ELR (cell line): Measurements from ENCODE around the gene SLC25A28.

Experiments used
- DNase-seq: peaks from one replicate; pipeline ENCODE4 v3.0.0-alpha.2; 2015; ENCODE audit warnings: low read depth

The SLC25A28 gene

DNA sequence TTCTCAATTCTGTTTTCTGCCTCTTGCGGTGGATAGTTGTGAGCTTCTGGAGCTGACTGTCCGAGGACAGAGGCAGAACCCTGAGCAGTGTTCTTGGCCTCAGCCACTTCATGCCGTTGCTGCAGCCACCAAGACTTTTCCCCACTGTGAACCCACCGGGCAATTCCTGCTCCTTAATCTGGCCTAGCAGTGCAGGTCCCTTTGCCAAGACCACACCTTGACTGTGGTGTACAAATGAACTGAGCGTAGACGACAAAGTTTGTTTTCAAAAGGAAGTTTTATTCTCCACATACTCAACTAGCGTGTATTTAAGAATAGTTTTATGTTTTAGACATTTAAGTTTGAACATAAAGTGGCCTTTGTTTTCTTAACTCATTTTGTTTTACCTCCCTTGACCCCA is 29.4 kb downstream of the SLC25A28 start:
- DNase-seq: no peak

DNA sequence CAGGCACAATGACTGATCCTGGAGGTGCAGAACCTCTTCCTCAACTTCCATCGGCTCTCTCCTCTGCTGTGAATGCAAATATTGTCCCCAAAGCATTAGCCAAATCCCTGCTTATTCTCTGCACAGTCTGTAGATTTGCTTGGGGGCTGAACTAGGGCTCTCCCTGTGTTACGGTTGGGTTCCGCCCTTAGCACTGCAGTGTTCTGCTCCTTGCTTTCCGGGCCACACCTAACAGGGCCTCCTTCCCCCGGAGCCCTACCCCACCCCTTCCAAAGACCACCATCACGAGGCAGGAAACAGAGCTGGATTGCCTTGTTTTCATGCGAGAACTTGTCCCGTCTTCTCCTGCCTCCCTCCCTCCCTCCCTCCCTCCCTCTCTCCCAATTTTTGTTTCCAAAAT is 36.6 kb downstream of the SLC25A28 start:
- DNase-seq: no peak

DNA sequence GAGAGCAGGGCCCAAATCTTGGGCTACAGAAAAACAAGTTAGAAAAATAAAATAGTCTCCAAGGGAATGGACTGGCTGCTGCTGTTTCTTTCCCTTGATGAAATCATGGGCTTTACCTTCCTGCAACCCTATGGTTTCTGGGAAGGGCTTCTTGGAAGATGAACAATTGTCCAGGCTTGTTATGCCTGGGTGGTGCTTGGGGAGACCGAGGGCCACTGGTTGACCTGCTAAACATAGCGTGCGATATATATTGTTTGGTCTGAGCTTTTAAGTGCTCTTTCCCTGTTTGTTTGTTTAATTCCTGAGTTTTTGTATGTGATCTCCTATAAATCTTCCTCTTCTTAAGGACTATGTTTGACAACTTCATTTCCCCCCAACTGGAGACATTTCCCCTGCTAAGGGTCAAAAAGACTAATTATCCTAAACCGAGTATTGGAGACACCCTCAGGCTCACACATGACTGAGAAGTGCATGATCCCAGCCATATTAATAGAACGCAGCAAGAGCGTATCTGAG is 37.9 kb downstream of the SLC25A28 start:
- DNase-seq: no peak

DNA sequence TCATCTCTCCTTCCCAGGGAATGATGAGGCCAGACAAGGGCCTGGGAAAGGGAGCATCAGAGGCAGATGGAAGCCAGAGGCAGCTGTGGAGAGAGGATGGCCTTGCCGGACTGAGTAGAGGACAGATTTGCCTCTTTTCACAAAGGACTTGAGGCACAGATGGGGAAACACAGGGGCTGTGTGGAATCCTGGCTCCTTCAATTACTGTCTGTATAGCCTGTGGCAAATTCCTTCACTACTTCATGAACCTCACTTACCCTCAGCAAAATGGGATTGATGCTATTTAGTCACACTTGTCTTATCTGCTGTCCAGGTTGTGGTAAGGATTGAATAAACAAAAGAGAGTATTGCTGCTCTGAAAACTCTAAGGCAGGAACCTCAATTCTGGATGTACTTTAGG is 40.3 kb downstream of the SLC25A28 start:
- peak; percentile 6 for DNase-seq

DNA sequence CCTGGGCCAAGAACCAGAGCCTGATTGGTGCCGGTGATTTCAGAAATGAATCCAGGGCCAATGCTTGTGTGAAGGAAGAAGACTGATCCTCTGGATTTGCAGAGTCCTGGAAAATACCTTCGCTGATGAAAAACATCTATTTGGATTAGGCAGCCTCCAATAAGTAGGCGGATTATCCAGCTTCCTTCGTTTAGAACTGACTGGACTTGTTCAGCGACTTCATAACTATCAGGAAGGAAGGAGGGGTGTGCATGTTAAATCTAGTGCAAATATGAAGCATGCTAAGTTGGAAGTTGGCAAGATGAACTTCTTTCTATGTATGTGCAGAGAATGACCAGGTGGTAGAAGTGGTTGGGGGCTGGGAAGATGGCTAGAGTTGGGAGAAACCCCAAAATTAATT is 46.4 kb downstream of the SLC25A28 start:
- DNase-seq: no peak

DNA sequence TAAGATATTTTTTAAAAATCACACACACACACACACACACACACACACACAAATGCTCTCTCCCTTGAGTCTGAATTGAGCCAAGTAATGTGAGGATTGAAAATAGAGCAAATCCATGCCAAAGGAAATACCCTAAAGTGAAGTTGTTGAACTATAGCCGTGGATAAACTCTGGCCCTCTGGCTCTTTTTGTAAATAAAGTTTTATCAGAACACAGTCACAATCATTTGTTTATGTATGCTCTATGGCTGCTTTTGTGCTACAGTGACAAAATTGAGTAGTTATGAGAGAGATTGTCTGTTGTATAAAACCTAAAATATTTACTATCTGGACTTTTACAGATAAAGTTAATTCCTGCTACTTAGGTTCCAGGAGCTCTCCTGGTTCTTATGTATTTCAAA is 48.4 kb downstream of the SLC25A28 start:
- no peak for DNase-seq

DNA sequence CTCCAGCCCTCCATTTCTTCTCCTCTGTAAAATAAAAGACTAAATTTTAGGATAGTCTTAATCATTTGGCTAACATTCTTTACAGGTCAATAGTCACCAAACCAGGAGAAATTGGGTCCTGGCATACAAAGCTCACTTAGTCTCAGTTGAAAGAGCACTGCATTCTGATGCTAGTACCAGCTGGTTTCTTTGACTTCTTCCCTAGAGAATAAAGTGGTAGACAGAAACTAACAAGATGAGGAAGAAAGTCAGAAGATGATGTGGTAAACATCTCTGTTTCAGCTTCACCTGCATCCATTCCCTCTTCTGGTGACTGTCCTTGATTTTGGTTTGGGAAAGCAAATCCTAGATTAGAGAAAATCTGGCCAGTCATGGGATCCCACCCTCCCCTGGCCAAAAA is 50.3 kb downstream of the SLC25A28 start:
- DNase-seq: no peak

DNA sequence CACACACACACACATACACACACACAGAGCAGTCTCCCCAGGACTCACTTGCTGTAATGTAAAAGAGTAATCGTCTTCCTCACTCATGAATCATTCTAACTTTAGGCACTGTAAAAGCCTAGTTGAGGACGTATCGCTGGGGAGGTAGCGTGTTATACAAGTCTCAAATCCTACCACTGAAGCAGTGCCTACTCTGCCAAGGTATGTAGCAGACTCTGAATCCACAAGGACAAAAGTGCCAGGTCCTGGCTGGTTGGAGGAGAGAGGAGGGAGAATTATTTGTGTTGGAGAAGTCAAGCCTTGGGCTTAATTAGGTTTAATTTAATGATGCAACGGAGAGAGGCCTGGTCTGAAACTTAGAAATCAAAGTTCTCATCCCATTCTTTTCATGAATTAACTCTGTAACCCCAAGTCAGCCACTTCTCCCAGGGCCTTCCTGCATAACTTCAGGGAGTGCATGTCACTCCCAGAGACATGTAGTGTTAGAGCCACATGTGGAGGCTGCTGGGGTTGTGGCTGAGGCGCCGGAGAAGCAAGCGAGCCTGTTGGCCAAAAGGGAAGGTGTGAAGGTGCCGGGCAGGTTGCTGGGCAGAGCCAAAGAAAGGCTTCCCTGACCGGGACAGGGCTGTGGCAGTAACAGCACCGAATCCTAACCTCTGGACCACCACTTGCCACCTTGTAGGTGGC is 50.8 kb downstream of the SLC25A28 start:
- DNase-seq: no peak

DNA sequence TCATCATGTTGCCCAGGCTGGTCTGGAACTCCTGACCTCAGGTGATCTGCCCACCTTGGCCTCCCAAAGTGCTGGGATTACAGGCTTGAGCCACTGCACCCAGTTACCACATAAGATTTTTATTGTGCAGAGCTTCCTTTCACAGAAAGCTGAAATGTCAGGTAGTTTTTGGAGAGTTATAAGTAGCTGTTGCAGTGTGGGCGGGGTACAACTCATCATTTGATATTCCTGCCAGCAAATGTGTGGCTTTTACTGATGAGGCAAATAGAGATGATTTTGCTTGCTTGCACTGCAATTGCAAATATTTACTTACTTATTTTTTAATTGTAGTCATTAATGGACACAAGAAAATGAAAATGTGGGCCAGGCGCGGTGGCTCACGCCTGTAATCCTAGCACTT is 55.1 kb downstream of the SLC25A28 start:
- DNase-seq: no peak

DNA sequence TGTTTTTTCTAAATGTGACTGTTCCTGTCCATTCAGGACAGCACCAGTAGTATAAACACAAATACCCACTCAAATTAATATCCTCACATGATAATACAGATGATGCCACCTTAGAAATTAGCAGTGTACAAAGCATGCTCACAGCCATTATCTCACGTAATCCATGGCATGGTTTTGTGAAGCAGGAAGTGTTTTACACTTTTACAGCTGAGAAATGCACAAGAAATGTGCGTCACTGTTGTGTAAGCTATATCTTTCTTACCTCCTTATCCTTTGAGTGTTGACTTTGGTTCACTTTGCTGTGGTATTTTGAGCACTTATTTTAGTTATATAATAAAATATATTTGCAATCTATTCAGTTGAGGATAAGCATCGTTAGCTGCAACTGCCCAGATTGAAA is 55.9 kb downstream of the SLC25A28 start:
- DNase-seq: no peak

DNA sequence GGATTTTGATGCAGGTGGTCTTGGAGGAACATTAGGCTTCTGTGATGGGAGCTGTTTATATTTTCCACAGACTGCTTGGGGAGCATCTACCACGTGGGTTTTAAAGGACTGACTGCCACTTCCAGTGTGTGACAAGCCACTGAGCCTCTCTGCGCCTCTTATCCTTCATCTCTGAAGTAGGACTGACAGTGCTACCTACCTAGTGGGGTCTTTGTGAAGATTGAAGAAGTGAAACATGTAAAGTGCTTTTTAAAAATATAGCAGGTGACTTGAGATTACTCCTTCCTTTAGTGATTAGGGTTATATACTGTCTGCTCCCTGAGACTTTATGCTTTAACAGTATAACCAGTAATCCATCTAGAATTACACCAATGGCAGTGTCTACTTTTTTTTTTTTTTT is 57.6 kb downstream of the SLC25A28 start:
- DNase-seq: no peak
